ENCODE data around the gene TNFSF13B.
"Not testable (repeated sequence)": the region's sequence is repeated elsewhere in the genome, so short reads cannot be mapped to it uniquely, and the experiment has no call there.

TNFSF13B gene

DNA sequence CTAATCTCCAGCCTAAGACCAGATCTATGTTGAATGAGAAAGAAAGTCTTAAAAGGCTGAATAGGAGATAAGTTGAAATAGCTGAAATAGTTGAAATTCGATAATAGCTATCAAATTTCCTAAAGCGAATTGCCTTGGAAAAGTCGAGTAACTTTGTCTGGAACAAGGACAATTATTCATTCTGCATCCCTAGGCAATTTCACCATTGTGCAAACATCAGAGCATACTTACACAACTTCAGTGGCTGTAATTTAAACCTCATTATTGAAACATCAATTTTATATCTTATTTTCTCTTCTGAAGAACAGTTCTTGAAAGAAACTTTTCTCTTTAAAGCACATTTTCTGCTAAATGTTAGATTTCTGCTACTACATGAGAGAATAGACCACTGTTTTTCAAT is 13.6 kb downstream of the TNFSF13B start:
- DNase-seq = no peak

DNA sequence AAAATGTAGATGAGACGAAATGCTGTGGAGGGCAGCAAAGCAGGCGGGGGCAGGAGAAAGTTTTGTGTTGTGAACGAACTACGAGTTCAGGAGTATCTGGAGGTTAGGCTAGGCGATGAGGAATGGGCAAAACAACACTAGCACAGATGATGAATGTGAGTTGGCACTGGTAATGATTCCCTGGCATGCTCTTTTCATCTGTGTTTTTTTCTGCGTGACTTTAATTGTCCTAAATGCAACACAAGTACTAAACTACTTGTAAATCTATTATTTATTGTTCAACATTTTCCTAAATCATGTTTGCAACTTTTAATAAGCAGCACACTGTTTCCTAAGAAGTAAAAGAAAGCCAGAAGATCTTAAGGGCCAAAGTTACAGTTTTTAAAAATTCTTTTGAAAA is 19.2 kb downstream of the TNFSF13B start:
- DNase-seq = no peak

DNA sequence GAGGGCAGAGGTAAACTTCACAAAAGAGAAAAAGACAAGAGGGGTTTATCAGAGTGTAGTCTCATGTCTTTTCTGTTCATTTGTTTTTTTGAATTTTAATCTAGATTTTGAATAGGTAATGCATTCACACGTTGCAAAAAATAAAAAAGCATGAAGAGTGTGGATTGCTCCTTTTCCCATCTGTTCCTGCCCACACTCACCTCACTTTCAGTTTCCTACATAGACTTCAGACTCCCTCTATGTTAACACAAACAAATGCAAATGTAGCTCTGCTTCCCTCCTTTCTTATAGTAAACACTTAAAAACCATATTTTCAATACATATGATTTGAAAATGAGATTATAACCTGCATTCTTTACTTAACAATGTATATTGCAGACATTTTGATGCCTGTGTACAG is 20.3 kb downstream of the TNFSF13B start:
- DNase-seq = no peak

DNA sequence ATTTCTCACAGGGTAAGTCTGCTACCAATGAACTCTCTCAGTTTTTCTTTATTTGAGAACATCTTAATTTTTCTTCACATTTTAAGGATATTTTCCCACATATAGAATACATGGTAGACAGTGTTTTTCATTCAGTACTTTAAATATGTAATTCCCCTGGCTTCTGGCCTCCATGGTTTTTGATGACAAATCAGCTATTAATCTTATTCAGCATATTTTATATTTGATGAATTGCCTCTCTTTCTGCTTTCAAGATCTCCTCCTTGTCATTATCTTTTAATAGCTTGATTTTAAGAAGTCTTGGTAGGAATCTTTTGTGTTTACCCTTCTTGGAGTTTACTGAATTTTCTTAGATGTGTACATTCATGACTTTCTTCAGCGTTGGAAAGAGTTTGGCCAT is 27.6 kb downstream of the TNFSF13B start:
- DNase-seq = no peak

DNA sequence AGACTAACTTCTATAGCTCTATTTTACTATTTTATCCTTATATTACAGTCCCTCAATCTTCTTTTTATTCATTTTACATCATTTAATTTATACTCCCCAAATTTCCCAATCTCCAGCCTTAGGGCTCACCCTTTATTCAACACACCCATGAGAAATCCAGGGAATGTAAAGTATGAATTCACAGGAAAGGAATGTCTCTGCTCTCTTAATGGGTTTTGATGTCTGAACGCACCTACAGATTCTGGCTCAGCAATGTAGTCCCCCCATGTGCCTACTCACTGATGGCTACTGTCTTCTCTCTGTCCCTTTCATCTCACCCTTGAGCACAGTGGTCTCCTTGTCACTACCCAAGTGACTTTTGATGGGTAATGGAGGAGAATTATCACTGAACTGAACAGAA is 32.8 kb downstream of the TNFSF13B start:
- DNase-seq = no peak

DNA sequence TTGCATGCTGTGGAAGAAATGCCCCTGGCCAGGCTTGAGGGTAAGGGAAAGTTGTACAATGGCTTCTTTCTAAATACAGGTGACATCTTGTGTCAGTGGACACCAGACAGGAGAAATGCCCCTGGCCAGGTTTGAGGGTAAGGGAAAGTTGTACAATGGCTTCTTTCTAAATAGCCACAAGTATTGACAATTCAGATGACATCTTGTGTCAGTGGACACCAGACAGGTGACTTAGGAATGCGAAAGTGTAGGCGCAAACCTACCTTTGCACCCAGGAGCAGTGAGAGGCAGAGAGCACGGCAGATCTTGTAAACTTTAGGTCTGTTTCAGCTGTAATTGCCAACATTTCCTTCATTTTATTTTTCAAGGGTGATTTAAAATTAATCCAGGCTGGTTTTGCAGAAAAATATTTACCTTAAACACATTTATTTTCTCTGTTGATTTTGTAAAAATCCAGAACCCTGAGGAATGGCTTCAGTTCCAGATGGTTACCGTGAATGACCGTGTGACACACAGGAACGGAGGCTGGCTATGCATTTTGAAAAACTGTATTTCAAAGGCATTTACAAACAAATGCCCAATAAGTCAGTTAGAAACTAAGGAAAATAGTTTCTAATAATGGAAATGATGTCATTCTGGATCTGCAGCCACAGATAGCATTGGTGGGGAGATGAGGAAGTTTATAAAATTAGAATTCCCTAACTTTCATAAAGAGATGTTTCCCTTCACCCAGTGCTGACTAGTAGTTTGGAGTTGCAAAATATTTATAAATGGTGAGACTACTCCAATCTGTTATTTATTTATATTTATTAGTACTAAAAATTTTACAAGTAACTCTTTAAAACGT is 34.9 kb downstream of the TNFSF13B start:
- DNase-seq = no peak

DNA sequence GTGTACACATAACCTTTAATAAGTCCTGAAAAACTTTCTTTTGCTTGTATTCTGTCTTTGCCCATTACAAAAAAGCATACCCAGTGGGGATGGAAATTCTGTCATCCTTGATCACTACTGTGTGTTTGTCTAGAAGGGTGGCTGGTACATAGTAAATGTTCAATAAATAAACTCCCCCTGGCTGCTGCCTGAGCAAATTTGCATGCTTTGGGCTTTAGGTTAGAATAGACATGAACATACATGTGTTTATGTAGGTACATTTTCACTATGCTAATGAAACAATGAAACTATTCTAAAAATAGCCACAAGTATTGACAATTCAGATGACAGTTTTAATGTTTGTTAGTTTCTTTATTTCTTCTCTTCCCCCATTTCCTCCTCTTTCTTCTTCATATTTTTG is 36.1 kb downstream of the TNFSF13B start:
- DNase-seq = no peak

DNA sequence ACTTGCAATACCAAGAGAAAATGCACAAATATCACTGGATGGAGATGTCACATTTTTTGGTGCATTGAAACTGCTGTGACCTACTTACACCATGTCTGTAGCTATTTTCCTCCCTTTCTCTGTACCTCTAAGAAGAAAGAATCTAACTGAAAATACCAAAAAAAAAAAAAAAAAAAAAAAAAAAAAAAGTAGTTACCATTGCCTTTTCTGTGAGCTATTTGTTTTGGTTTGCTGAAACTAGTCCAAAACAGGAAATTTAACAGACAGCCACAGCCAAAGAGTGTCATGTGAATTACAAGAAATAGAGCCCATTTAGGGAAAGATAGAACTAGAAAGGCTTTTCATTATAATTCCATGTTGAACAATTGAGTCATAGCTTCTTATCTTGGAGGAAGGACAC is 37.3 kb downstream of the TNFSF13B start:
- DNase-seq = no peak

DNA sequence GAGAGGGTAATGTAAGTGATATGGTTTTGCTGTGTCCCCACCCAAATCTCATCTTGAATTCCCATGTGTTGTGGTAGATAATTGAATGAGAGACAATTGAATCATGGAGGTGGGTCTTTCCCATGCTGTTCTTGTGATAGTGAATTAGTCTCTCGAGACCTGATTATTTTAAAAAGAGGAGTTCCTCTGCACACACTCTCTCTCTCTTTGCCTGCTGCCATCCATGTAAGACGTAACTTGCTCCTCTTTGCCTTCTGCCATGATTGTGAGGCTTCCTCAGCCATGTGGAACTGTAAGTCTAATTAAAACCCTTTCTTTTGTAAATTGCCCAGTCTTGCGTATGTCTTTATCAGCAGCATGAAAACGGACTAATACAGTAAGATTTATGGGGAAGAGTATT is 42.1 kb downstream of the TNFSF13B start:
- not testable (repeated sequence) for DNase-seq

DNA sequence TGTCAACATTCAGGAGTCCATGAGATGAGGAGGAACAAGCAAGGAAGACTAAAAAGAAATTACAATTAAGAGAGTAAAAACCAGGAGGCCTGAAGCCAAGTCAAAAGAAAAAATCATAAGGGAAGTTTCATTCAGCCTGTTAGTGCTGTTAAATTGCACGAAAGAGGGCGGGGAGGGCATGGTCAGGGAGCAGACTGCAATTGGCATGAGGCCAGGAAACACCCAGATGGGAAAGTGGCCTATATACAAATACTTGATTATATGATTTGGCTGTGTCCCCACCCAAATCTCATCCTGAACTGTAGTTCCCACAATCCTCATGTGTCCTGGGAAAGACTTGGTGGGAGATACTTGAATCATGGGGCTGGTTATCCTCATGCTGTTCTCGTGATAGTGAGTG is 43.9 kb downstream of the TNFSF13B start:
- DNase-seq = no peak

DNA sequence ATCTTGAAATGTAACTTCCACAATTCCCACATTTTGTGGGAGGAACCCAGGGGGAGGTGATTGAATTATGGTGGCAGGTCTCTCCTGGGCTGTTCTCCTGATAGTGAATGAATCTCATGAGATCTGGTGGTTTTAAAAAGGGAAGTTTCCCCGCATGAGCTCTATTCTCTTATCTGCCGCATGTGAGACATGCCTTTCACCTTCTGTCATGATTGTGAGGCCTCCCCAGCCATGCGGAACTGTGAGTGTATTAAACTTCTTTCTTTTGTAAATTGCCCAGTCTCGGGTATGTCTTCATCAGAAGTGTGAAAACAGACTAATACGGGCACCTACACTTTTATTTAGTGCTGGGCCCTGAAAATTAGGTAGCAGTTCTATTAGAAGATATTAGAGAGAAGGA is 45.8 kb downstream of the TNFSF13B start:
- no peak for DNase-seq

DNA sequence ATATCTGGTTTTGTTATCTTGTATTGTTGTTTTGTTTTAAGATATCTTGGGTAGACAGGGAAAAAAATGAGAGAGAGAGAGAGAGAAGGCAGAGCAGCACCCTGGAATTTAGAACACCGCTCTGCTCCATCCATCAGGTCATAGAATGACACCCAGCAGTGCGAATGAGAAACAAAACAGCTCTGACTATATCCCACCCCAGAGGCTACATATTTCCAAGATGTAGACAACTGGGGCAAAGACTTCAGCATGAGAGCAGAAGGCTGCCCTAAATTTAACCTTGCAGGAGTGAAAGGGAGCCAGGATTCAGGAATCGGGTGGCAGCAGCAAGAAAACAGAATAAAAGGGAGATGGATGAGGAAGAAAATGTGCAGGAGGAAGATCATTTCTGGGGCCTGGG is 46.5 kb downstream of the TNFSF13B start:
- DNase-seq = no peak

DNA sequence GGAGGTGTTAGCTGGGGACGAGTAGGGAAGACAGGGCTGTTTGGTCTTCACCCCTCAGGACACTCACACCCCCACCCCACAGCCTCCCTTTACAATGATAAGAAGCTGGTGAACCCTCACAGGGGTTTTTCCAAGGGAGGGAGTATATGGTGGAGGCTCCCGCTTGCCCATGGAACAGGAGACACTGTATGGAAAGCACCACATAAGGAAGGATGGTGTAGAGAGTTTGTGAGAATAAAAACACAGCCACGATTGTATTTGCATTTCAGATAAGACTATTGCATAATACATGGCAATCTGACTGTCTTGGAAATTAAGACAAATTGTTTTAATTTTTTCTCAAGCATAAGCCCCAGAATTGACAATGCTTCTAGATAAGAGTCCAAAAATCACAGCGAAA is 46.9 kb downstream of the TNFSF13B start:
- DNase-seq = no peak

DNA sequence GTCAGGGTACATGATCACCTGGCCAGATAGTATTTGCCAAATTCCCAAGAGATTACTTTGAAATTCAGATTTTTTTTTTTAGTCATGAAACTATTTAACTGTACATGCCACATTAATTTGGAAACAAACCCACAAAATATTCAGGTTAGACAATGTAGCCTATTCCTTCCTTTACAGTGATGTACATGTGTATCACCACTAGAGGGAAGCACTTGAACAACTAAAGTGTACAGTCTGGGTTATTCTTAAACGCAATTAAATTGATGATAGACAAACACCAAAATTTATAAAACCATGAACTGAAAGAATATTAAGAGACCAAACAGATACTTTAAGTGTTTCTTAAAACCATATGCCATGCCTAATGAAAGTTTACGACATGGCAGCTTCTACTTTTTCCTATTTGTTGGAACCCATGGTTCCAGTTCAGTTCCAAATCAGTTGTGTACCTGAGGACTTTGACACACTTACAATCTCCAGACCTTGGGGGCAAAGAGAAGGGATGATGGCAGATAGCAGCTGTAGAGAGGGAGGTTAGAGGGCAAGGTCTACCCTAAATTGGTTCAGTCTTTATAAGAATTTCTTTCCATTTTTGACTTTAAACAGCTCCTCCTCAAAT is 52.8 kb downstream of the TNFSF13B start:
- no peak for DNase-seq

DNA sequence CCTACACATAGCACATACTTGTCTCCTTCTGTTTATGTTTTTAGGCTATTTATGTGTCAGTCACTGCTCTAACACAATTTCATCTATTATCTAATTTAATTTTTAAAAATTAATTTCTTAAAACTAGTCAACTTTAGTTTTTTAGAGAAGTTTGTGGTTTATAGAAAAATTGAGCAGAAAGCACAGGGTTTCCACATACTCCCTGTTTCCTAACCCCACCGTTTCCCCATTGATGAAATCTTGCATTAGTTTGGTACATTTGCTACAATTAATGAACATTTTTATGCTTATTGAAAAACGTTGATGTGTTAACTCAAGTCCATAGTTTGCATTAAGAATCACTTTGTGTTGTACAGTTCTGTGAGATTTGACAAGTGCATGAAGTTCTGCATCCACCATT is 53.5 kb downstream of the TNFSF13B start:
- DNase-seq = no peak

DNA sequence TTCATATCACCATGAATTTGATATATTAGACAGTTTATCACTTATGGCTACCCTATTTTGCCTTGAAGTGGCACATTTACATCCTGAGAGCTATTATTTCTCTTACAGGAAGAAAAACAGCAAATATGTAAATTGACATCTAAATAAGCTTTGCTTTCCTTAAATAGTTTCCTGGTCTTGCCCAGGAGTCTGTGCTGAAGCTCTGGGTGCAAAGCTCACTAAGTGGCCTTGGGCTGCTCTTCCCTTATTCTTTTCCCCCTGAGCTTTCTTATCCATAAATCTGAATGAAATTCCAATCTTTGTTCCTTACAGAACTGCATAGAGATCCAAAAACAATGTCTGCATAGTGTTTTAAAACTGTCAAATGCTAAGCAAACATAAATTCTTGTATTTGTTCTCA is 56.3 kb downstream of the TNFSF13B start:
- no peak for DNase-seq

DNA sequence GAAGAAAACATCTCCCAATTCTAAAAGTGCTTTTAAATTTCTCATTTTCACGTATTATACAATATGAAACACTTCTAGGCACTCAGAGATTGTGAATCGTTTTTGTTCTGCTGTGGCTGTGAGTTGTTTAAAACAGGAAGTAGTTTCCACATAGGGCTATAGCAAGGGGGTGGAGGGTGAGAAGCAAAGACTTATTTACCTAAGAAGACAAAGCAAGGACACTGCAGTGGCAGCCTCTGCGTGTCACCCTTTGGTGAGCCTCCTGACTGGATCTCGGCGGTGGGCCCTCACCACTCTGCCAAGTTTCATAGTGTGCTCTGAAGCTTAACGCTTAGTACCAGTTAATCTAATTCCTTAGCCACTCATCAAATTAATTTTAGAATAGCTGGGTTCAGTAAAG is 56.8 kb downstream of the TNFSF13B start:
- DNase-seq = no peak

DNA sequence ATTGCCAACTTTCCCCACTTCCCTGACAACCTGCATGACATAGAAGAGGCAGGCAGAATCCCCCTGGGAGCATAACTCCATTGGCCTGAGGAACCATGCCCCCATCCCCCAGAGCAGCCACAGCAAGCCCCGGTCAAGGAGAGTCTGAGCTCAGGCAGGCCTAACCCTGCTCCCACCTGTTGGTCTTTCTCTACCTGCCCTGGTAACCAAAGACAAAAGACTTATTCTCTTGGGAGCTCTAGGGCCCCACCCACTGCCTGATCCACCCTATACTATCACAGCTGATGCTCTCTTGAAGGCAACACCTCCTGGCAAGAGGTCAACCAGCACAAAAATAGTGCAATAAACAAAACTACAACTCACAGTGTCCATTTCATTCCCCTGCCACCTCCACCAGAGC is 59.3 kb downstream of the TNFSF13B start:
- no peak for DNase-seq

DNA sequence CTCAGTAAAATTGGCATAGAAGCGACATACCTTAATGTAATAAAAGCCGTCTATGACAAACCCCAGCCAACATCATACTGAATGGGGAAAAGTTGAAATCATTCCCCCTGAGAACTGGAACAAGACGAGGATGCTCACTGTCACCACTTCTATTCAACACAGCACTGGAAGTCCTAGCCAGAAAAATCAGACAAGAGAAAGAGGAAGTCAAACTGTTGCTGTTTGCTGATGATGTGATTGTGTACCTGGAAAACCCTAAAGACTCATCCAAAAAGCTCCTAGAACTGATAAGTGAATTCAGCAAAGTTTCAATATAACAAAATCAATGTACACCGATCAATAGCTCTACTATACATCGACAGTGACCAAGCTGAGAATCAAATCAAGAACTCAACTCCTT is 63.3 kb downstream of the TNFSF13B start:
- no peak for DNase-seq

DNA sequence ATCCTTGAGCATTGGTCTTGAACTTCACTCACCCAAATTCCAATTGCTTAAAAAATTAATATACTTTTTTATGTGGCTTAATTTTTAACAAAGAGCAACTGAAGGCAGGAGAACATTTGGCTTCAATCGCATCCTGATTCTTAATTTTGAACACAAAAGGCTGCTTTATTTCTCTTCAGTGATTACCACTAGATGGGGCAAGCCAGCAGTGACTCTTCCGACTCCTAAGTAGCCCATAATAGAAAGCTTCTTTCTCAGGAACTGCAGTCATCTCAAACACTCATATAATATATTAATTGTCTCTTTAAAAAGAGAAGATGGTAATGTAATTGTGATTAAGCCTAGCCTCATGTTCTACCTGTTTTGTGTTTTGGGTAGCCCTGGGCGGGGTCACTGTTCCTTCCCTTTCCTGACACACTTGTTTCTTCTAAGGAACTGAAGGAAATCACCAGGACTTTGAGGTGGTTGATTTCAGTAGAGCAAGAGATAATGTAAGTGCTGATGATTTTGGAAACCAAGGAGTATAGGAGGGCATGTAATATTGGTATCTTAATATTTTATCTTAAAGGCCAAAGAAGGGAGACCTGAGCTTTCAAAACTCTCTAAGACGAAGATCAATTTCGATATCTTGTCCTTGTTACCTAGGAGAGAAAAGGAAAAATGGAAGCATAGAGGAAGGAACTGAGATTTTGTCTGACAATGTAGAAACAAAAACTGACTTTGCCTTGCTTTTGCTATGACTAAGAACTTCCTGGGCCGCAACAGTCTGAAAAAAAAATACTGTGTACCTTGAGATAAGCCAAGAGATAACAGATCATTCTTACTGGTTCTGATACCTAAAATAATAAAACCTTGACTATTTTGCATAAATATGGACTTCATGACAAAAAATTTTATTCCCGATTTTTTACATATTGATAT is 73.1 kb downstream of the TNFSF13B start:
- DNase-seq = no peak

DNA sequence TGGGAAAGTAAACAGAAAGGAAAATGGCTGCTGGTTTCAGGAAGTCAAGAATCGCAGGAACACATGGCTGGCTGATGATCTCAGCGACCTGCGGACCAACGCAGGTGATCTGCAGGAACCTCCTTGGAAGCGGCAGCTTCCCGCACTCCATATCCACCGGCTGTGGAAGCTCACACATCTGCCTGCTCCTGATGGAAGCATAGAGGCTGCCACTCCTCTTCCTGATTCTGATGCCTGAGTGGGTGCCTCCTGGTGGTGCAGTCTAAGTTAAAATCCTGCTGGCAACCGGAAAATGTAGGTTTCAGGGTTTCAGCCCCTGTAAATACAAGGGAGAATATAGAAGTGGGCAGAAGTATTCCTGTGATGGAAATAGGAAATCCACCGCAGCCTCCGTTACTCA is 75.5 kb downstream of the TNFSF13B start:
- no peak for DNase-seq

DNA sequence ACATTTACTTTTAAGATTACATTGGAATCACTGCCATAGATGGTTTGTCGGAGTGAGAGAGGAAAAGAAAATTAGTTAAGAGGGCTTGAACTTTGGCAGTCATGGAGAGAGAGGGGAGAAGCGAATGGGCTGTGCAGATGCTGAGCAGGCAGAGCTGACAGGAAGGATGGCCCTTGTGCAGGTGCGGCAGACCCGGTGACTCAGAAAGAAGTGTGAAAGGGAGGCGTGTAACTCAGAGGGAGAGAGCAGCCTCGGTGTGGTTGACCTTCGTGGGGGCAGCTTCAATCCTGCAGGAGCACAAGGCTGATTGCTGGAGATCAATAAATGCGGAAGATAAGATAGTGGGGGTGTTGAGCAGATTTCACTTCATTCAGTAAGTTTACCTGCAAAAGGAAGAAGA is 76.9 kb downstream of the TNFSF13B start:
- peak in 2 of 4 experiments; percentile 4 to 5 for DNase-seq

DNA sequence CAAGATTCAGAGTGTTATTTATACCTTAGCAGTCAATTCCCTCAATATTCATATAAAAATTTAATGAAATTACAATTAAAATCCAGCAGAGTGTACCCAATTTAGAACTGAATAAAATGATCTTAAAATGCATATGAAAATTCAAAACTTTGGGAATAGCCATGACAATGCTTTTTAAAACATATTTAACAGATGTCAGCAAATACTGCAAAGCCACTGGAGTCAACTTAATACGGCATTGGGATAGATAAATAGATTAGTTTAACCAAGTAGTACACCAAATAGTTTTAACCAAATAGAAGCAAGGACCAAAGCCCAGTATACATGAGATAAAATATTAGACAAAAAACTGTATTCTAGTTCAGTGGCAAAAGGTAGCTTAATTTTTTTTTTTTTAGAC is 79.8 kb downstream of the TNFSF13B start:
- no peak for DNase-seq

DNA sequence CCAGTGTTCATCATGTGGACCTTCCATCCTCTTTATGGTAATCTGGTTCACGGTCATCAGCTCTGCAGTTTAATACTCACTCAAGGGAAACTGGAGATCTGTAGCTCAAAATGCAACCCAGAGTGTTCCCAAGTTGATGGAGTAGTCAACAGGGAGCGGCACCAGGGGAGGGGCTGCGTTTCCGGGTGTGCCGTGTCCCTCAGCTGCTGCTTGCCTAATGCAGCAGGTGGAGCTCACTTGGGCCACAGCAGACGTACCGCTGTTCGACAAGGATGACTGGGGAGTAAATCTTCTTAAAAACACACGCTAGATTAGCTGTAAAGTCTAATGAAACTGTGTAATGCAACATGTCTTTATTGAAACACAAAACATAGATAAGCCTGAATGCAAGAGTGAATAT is 81.1 kb downstream of the TNFSF13B start:
- no peak for DNase-seq

All from activated CD4-positive, CD25-positive, alpha-beta regulatory T cell (primary cell).